C4-2B (cell line): Measurements from ENCODE around the gene ZNF888.
"Not testable (repeated sequence)": the region's sequence is repeated elsewhere in the genome, so short reads cannot be mapped to it uniquely, and the experiment has no call there.

Experiments
- H3K27ac ChIP-seq: fragments of 450-650 bp; 2 replicates; pipeline ENCODE4 v1.5.1; 2017
- ZFX ChIP-seq: fragments of 450-650 bp; IDR thresholded peaks from 2 replicates; pipeline ENCODE4 v1.6.1; 2017
- TF ChIP-seq, protein P1 (sequence below): fragments of 450-650 bp; conservative IDR thresholded peaks from 2 replicates; pipeline ENCODE4 v1.5.1; 2017; ENCODE audit warnings: mild to moderate bottlenecking

ZNF888 gene

DNA sequence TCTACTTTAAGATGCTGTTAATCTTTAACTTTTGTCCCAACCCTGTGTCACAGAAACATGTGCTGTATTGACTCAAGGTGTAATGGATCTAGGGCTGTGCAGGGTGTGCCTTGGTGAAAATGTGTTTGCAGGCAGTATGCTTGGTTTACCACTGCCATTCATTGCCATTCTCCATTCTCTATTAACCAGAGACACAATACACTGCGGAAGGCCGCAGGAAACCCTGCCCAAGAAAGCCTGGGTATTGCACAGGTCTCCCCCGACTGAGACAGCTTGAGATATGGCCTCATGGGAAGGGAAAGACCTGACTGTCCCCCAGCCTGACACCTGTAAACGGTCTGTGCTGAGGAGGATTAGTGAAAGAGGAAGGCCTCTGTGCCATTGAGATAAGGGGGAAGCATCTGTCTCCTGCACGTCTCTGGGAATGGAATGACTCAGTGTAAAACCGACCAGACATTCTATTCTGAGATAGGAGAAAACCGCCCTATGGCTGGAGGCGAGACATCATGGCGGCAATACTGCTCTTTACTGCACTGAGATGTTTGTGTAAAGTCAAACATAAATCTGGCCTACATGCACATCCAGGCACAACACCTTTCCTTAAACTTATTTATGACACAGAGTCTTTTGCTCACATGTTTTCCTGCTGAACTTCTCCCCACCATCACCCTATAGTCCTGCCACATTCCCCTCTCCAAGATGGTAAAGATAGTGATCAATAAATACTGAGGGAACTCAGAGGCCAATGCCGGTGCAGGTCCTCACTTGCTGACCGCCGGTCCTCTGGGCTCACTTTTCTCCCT, 13.1 kb upstream of the ZNF888 start:
- TF ChIP-seq ZFX, result no peak
- TF ChIP-seq, protein P1, sequence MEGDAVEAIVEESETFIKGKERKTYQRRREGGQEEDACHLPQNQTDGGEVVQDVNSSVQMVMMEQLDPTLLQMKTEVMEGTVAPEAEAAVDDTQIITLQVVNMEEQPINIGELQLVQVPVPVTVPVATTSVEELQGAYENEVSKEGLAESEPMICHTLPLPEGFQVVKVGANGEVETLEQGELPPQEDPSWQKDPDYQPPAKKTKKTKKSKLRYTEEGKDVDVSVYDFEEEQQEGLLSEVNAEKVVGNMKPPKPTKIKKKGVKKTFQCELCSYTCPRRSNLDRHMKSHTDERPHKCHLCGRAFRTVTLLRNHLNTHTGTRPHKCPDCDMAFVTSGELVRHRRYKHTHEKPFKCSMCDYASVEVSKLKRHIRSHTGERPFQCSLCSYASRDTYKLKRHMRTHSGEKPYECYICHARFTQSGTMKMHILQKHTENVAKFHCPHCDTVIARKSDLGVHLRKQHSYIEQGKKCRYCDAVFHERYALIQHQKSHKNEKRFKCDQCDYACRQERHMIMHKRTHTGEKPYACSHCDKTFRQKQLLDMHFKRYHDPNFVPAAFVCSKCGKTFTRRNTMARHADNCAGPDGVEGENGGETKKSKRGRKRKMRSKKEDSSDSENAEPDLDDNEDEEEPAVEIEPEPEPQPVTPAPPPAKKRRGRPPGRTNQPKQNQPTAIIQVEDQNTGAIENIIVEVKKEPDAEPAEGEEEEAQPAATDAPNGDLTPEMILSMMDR, result no peak
- no peak overlapping the region for H3K27ac ChIP-seq

GRCh38 chr19:52935434-52935833, 12.2 kb upstream of the ZNF888 start:
- H3K27ac ChIP-seq, result no peak overlapping the region
- TF ChIP-seq, protein P1, result no peak
- TF ChIP-seq ZFX, result no peak

- H3K27ac ChIP-seq, result not testable (repeated sequence)
These were observed 1.4 kb upstream of the ZNF888 start for GRCh38 chr19:52924641-52925040.

- no peak for TF ChIP-seq ZFX
- TF ChIP-seq, protein P1, result no peak
- no peak overlapping the region for H3K27ac ChIP-seq
These were observed 758 bp upstream of the ZNF888 start for GRCh38 chr19:52923778-52924593.

- TF ChIP-seq, protein P1, result no peak
- TF ChIP-seq ZFX, result no peak
- no peak overlapping the region for H3K27ac ChIP-seq
These were observed 5.7 kb downstream of the ZNF888 start for GRCh38 chr19:52917531-52917930.

DNA sequence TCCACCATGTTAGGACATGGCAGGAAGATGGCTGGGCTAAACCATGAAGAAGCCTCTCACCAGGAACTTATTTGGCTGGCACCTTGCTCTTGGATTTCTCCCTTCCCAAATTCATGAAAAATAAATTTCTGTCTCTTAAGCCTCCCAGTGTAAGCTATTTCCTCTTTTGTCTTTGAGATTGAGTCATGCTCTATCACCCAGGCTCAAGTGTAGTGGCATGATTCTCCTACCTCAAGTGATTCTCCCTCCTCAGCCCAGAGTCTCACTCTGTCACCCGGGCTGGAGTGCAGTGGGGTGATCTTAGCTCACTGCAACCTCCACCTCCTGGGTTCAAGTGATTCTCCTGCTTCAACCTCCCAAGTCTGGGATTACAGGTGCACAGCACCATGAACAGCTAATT, 12.6 kb downstream of the ZNF888 start:
- TF ChIP-seq ZFX, result no peak
- TF ChIP-seq, protein P1, result no peak
- H3K27ac ChIP-seq, result no peak overlapping the region

- H3K27ac ChIP-seq, result not testable (repeated sequence)
These were observed 19.0 kb downstream of the ZNF888 start for GRCh38 chr19:52904052-52904780.

DNA sequence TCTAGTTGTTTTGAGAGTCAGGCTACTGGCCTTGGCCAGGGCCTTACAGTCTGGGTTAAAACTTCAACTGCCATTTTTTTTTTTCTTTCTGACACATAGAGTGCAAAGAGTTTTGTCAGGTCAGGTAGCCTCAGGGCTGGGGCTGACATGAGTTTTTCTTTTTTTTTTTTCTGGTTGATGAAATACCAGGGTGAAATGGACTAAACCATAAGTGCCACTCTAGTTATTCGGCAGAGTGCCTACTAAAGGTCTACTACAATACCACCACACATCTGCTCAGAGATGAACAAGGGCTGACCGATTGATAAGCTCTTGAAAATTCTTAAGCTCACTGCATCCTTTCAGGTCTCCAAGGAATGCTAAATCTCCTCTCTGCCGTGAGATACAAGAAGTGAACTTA, 21.4 kb downstream of the ZNF888 start:
- H3K27ac ChIP-seq, result no peak overlapping the region
- TF ChIP-seq ZFX, result no peak
- TF ChIP-seq, protein P1, result no peak

DNA sequence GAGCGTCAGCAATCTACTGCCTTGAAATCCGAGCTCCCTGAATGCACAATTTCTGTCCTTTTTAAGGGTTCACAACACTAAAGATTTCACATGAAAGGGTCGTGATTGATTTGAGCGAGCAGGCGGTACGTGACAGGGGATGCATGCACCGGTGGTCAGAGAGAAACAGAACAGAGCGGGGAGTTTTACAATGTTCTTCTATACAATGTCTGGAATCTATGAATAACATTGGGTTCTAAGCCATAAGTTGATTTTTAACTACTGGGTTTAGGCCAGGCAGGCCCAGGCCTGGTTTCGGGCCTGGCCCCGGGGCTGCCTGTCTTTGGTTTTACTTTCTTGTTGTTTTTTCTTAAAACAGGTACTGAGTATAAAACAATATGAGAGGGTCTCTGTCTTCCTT, 24.6 kb downstream of the ZNF888 start:
- H3K27ac ChIP-seq, result not testable (repeated sequence)
